Panc1 (cell line): ENCODE data around the gene PCDHA2.

ENCODE experiments used
- CTCF ChIP-seq: fragments of 450-650 bp; IDR thresholded peaks from 2 replicates; pipeline ENCODE4 v1.5.1; 2017; ENCODE audit warnings: mild to moderate bottlenecking
- POLR2AphosphoS5 ChIP-seq: IDR thresholded peaks from 2 replicates; pipeline ENCODE4 v1.6.1; 2012; ENCODE audit warnings: mild to moderate bottlenecking, low read depth, low read length, moderate library complexity
- SIN3A ChIP-seq: IDR thresholded peaks from 2 replicates; pipeline ENCODE4 v1.6.1; 2012; ENCODE audit warnings: low read depth, mild to moderate bottlenecking, low read length, moderate library complexity, borderline replicate concordance; ENCODE audit not compliant: insufficient read depth
- TF ChIP-seq, protein P1 (sequence below), 2 experiments: IDR thresholded peaks; 2 replicates each; pipeline ENCODE4 v1.6.1; 2011 to 2012; ENCODE audit warnings: low read depth in 2 of 2, control low read depth in 1 of 2, low read length in 1 of 2, mild to moderate bottlenecking in 1 of 2, moderate library complexity in 1 of 2; ENCODE audit not compliant: insufficient read depth in 1 of 2

DNA sequence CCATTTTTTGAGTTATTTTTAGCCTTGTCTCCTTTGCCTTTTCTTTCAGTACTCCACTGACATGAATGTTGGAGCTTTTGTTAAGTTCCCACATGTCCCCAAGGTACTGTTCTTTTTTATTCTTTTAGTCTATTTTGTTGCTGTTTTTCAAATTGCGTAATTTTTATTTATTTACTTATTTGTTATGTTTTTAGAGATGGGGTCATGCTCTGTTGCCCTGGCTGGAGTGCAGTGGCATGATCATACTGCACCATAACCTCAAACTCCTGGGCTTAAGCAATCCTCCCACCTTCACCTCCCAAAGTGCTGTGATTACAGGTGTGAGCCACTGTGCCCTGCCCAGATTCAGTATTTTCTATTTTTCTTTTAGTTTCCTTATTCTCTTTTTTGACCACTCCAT, 14.1 kb upstream of the PCDHA2 start:
- no peak for TF ChIP-seq CTCF
- TF ChIP-seq, protein P1, sequence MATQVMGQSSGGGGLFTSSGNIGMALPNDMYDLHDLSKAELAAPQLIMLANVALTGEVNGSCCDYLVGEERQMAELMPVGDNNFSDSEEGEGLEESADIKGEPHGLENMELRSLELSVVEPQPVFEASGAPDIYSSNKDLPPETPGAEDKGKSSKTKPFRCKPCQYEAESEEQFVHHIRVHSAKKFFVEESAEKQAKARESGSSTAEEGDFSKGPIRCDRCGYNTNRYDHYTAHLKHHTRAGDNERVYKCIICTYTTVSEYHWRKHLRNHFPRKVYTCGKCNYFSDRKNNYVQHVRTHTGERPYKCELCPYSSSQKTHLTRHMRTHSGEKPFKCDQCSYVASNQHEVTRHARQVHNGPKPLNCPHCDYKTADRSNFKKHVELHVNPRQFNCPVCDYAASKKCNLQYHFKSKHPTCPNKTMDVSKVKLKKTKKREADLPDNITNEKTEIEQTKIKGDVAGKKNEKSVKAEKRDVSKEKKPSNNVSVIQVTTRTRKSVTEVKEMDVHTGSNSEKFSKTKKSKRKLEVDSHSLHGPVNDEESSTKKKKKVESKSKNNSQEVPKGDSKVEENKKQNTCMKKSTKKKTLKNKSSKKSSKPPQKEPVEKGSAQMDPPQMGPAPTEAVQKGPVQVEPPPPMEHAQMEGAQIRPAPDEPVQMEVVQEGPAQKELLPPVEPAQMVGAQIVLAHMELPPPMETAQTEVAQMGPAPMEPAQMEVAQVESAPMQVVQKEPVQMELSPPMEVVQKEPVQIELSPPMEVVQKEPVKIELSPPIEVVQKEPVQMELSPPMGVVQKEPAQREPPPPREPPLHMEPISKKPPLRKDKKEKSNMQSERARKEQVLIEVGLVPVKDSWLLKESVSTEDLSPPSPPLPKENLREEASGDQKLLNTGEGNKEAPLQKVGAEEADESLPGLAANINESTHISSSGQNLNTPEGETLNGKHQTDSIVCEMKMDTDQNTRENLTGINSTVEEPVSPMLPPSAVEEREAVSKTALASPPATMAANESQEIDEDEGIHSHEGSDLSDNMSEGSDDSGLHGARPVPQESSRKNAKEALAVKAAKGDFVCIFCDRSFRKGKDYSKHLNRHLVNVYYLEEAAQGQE (IDR thresholded peaks at IDR 0.05; ENCODE audit: insufficient read depth in 1 of 2, low read depth in 2 of 2, low read length in 1 of 2), result no peak
- TF ChIP-seq POLR2AphosphoS5, result no peak
- no peak for TF ChIP-seq SIN3A
